Mesodermal cell (in vitro differentiated cells): ENCODE results near the gene CD58.
A peak's percentile ranks its signal among the peaks of the same experiment; 100 is the strongest.

Source experiments
- H3K27ac ChIP-seq: 2 replicates; pipeline ENCODE4 v1.7.0; 2013; ENCODE audit warnings: mild to moderate bottlenecking, low read depth, low read length, moderate library complexity; ENCODE audit not compliant: severe bottlenecking
- H3K36me3 ChIP-seq: 2 replicates; pipeline ENCODE4 v1.7.1; 2013; ENCODE audit warnings: mild to moderate bottlenecking, low read length, moderate library complexity; ENCODE audit not compliant: control insufficient read depth, insufficient read depth
- H3K4me1 ChIP-seq: one replicate; pipeline ENCODE4 v1.7.1; 2013; ENCODE audit warnings: mild to moderate bottlenecking, low read length; ENCODE audit not compliant: insufficient read depth, control insufficient read depth, poor library complexity, severe bottlenecking
- H3K4me3 ChIP-seq: 2 replicates; pipeline ENCODE4 v1.7.0; 2013; ENCODE audit warnings: low read length, control low read depth, mild to moderate bottlenecking; ENCODE audit not compliant: insufficient read depth, poor library complexity, severe bottlenecking; ENCODE audit errors: extremely low read depth
- H3K9me3 ChIP-seq: 2 replicates; pipeline ENCODE4 v1.7.1; 2013; ENCODE audit warnings: mild to moderate bottlenecking, low read length, moderate library complexity; ENCODE audit not compliant: control insufficient read depth
- WGBS, 2 experiments: methylation state at CpG; one replicate each; pipeline ENCODE4 v1.1.5; 2013; ENCODE audit warnings: missing lambda C conversion rate in 2 of 2; ENCODE audit not compliant: insufficient coverage in 2 of 2; 5-methylcytosine and 5-hydroxymethylcytosine counted together

CD58 gene

DNA sequence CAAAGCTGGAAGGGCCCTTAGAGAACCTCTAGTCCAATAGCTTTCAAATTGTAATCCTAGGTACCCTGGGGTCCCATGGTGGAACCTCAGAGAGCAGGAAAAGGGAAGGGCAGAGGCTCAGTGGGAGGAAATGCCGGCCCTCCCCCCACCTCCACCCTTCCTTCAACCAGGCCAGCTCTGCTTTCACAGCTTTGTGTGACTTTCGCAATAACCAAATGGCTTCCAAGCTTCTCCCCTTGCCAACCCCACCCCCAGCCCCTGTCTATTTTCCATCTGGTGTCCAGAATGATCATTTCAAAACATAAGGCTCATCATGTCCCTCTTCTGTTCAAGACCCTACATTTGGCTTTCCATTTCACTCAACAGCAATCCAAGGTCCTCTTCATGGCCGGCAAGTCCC lies 74.4 kb downstream of the CD58 start:
- Histone ChIP-seq H3K9me3 (no peaks in the 10 kb centered on the region), H3K4me1 (peaks cover 26% of the 10 kb centered on the region), H3K36me3 (no peaks in the 10 kb centered on the region), H3K27ac (no peak overlapping the region), H3K4me3 (no peak overlapping the region)
- 91 to 100% methylated on average over 1 to 2 of the region's 3 CpGs for WGBS, 2 experiments

DNA sequence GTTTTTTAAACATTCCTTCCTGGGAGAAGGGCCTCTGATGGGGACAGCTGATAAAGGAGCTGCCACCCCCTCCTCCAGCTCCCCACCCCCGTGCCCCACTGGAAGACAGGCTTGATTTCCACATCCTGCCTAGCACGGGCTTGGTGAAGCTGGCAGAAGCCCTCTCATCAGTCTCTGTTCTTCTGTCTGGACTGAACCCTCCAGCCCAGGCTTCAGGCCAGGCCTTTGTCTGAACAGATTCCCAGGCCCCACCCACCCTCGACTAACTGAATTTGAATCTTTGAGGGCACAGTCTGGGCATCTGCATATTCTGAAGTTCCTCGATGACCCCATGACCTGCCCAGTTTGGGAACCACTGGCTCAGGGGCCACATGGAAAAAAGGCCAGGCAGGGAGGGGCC lies 75.3 kb downstream of the CD58 start:
- peak overlapping the region; percentile 62 for H3K27ac ChIP-seq
- WGBS, 2 experiments: 58 to 65% methylated on average over 4 of the region's 4 CpGs
- no peaks in the 10 kb centered on the region for H3K9me3 ChIP-seq
- no peaks in the 10 kb centered on the region for H3K36me3 ChIP-seq
- peaks cover 26% of the 10 kb centered on the region for H3K4me1 ChIP-seq
- H3K4me3 ChIP-seq: no peak overlapping the region

DNA sequence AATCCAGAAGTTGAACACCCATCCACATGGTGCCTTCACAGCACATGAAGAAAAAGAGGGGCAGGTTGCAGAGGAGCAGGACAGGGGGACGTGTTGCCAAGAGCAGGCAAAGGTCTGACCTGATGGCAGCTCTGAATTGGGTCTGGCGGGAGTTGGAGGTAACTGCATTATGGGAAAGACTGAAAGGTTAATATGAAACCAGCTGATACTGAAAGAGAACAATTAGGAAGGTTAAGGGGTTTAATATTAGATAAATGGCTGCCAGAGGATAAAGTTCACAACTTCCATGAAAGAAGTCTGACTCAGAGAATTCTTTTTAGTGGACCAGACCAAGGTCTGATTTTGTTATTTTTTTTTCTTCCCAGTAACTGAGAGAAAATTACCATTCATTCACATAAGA lies 76.1 kb downstream of the CD58 start:
- 83% methylated on average over 2 of the region's 2 CpGs for WGBS, 2 experiments
- Histone ChIP-seq H3K4me3 (no peak overlapping the region), H3K36me3 (no peaks in the 10 kb centered on the region), H3K27ac (peak overlapping the region; percentile 7), H3K4me1 (peaks cover 32% of the 10 kb centered on the region), H3K9me3 (no peaks in the 10 kb centered on the region)

DNA sequence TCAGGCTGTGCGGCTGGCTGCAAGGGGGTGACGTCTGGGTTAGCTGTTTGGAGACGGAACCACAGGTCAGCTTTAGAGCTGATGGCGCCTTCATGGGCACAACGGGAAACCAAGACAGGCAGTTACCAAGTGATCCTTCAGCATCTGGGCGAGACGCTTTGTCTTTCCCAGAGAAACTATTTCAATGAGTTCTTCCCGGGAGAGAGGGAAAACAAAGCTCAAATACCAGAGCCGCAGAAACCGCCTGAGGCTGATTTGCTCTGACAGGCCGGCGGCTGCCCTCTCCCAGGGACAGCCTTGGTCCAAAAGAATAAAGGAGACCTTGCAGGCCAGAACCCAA lies 76.5 kb downstream of the CD58 start:
- H3K4me1 ChIP-seq: peaks cover 36% of the 10 kb centered on the region
- H3K27ac ChIP-seq: peak overlapping the region; percentile 75
- no peaks in the 10 kb centered on the region for H3K9me3 ChIP-seq
- H3K36me3 ChIP-seq: no peaks in the 10 kb centered on the region
- WGBS, 2 experiments: 62 to 64% methylated on average over 11 to 12 of the region's 12 CpGs
- no peak overlapping the region for H3K4me3 ChIP-seq

DNA sequence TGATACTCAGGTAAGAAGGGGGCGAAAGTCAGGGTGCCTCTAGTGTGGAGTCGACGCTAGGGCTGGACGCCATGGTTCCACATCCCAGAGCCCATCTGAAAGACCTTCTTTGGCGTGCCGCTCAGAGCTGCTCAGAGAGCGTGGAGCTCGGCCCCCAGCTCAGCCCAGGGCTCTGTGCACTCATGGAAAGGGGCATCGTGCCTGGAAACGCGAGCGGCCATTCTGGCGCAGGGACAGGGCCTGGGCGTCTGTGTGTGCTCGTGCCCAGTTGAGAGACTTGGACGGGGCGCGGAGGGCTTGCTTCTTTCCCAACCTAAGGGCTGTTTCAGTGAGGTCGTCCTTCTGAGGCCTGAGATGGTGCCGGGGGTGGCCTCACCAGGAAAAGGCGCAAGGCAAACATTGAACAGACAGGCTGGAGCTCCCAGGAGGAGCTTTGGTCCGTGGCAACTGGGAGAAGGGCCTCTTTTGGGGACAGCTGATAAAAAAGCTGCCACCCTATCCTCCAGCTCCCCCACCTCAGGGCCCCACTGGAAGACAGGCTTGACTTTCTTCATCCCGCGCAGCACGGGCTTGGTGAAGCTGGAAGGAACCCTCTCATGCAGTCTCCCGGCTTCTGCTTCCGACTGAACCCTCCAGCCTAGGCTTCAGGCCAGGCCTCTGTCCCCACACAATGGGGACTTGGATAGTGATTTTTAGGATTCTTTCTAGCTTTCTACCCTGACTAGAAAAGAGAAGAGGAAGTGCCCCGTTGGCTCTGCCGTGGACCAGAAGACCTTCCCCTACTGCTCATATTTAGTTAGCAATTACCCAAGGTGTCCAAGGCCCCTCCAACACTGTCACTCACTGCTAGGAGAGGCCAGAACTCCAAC lies 77.1 kb downstream of the CD58 start:
- no peaks in the 10 kb centered on the region for H3K36me3 ChIP-seq
- no peak overlapping the region for H3K4me3 ChIP-seq
- peak overlapping the region; percentile 75 for H3K27ac ChIP-seq
- H3K4me1 ChIP-seq: peaks cover 41% of the 10 kb centered on the region
- H3K9me3 ChIP-seq: no peaks in the 10 kb centered on the region
- 95 to 97% methylated on average over 23 to 26 of the region's 29 CpGs for WGBS, 2 experiments

DNA sequence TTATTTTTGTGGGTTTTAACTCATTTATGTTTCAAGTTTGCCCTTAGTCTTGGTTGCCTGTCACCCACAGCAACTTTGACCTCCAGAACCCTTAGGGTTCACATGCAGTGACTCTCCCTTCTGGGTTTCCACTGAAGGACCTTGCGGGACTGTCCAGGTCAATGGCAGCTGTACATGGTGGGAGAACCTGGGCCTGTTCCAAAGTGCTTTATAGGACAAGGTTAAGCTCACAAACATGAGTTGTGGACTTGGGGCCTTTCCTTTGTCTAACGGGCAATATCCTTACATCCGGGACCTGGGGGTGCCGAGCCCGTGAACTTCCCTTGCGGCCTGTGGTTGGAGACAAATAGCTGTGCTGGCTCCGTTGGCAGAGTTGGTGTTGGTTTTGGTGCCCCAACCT lies 77.8 kb downstream of the CD58 start:
- H3K27ac ChIP-seq: no peak overlapping the region
- H3K4me3 ChIP-seq: no peak overlapping the region
- 92 to 100% methylated on average over 2 to 4 of the region's 7 CpGs for WGBS, 2 experiments
- H3K36me3 ChIP-seq: no peaks in the 10 kb centered on the region
- no peaks in the 10 kb centered on the region for H3K9me3 ChIP-seq
- H3K4me1 ChIP-seq: peaks cover 44% of the 10 kb centered on the region

DNA sequence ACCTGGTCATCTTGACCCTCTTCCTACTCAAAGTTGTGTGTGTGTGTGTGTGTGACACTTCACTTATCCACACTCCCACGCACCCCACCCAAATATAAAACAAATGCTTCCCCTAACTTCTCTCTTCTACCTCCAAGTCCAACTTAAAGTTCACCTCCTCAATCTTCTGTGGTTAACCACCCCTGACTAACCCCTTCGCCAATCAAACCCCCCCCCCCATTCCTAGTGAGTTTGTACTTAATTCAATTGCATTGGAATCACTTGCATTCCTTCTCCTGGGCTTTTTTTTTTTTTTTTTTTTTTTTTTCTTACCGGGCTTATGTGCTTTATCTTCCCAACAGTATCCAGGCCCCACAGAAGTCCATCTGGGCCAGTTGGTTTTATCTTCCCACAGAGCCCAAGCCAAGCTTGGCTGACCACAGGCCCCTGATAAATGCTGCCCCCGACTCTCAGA lies 78.4 kb downstream of the CD58 start:
- H3K9me3 ChIP-seq: no peaks in the 10 kb centered on the region
- H3K27ac ChIP-seq: no peak overlapping the region
- H3K4me3 ChIP-seq: no peak overlapping the region
- H3K4me1 ChIP-seq: peaks cover 38% of the 10 kb centered on the region
- H3K36me3 ChIP-seq: no peaks in the 10 kb centered on the region
- 100% methylated on average over 1 of the region's 4 CpGs; no CpG with 5 or more reads in 1 of the 2 experiments for WGBS, 2 experiments

DNA sequence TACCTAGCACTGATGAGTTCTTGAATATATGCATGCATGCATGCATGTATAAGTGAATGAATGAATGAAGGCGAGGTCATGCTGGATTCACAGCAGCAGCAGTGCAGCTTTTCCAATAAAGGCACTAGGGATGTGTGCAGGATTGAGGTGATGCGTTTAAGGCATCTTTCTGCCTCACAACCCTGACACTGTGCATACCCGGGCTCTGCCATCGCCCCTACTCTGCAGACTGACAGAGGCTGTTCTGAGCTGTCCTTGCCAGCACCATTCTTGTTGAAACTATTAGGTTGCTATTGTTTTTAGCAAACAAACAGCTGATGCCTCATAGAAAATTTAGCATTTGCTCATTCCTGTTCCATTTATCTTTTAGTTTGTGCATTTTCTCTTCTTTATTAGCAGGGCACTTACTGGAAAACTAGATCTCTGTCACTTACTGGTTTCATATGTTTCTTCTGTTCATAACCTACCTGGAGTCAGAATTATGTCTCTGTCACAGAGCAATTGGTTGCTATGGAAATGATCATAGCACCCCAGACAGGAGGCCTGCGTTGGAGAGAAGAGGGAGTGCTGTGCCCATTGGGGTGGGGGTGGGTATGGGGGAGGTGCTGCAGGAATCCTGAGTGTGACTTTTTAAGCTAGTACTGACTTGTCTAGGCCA lies 79.0 kb downstream of the CD58 start:
- Histone ChIP-seq H3K4me1 (peaks cover 38% of the 10 kb centered on the region), H3K9me3 (no peaks in the 10 kb centered on the region), H3K36me3 (no peaks in the 10 kb centered on the region), H3K27ac (no peak overlapping the region), H3K4me3 (no peak overlapping the region)
- WGBS, 2 experiments: 90 to 91% methylated on average over 2 to 3 of the region's 5 CpGs

DNA sequence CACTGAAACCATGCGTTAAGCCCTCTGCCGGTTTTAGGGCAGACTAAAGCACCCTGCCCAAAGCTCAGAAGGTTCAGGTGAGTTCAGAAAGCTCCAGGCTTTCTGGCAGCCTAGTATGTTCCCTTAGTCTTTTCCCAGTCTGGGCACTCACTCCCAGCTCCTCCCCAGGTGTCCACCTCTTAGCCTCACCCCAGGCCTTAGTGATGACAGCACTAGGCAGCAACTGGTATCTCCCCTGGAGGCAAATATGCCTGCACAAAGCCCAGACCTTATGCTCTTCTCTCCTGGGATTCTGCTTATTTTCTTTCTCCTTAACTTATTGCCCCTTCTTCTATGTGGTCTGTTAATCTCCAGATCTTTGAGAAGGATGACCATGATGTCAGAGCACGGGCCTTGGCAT lies 80.2 kb downstream of the CD58 start:
- Histone ChIP-seq H3K9me3 (no peaks in the 10 kb centered on the region), H3K36me3 (no peaks in the 10 kb centered on the region), H3K27ac (no peak overlapping the region), H3K4me3 (no peak overlapping the region), H3K4me1 (peaks cover 32% of the 10 kb centered on the region)
- 87 to 100% methylated on average over 2 to 3 of the region's 3 CpGs for WGBS, 2 experiments

DNA sequence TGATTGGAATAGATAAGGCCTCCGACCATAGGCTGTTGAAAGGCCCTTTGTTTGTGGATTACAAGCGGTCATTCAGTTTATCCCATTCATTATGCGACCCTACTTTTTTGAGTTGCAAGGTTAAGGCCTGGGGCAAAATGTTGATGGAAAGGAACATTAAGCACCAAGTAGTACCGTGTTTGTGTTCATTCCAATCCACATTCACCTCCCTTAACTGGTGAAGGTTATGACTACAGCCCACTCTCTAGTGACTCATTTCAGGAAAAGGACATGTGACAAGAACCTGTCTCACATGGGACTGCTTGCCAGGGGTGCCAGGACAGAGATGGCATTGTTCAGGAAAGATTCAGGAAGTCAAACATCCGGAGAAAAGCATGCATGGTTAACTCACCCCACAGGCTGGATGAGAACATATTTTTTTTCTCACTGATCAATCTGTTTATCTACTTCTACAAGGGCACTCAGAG lies 81.6 kb downstream of the CD58 start:
- H3K9me3 ChIP-seq: no peaks in the 10 kb centered on the region
- 44 to 67% methylated on average over 1 of the region's 5 CpGs for WGBS, 2 experiments
- H3K4me3 ChIP-seq: no peak overlapping the region
- peaks cover 20% of the 10 kb centered on the region for H3K4me1 ChIP-seq
- no peaks in the 10 kb centered on the region for H3K36me3 ChIP-seq
- peak overlapping the region; percentile 88 for H3K27ac ChIP-seq

DNA sequence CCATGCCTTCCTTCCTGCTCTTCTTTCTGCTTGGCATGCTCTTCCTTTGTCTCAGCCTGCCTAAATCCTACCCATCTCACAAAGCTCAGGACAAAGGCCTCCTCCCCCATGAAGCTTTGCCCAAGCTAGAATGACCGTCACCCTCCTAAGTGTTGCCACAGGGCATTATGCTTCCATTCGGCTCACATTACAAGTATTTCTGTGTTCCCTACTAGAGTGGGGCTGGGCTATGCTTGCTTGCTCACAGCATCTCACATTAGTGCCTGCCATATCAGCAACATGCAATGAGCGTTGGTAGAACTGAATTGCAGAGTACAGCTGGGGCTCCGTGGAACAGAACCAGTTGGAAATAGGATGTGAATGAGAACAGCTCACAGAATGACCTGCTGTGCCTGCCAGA lies 82.8 kb downstream of the CD58 start:
- H3K27ac ChIP-seq: peak overlapping the region; percentile 88

More for the DNA sequence above, 82.8 kb downstream of the CD58 start:
- Histone ChIP-seq H3K4me1 (peaks cover 18% of the 10 kb centered on the region), H3K36me3 (no peaks in the 10 kb centered on the region), H3K9me3 (no peaks in the 10 kb centered on the region), H3K4me3 (no peak overlapping the region)
- WGBS, 2 experiments: 84 to 92% methylated on average over 4 of the region's 4 CpGs
